ENCODE measurements around the gene AGAP3. TPM values are rescaled to one million over a fixed set of nuclear protein-coding genes. Genes with fewer than 3 reads are reported as not detected.

The AGAP3 gene
- total RNA-seq, 1 donor from 2014 or later = 206 TPM

DNA sequence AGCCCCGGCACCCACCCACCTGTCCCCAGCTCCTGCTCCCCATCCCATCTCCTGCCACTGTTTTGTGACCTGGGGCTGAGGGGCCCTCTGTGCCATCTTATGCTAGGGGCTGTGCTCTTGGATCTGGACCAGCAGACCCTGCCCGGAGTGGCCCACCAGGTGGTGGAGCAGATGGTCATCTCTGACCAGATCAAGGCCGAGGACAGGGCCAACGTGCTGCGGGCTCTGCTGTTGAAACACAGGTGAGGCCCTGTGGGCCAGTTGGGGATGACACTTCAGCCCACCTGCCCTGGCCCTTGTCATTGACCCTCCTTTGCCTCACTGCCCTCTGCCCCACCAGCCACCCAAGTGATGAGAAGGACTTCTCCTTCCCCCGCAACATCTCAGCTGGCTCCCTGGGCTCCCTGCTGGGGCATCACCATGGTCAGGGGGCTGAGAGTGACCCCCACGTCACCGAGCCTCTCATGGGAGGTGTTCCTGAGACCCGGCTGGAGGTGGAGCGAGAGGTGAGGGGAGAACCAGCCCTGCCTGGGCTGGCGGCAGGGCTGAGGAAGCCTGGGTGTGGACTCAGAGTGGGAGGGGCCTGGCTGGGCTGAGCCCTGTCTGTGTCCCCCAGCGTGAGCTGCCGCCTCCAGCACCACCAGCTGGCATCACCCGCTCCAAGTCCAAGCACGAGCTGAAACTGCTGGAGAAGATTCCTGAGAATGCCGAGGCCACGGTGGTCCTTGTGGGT, 16.3 kb upstream of the AGAP3 start:
- no peak for DNase-seq (ENCODE audit: low spot score)
- H3K4me3 Mint-ChIP-seq (ENCODE audit: unreplicated experiment) = no peak overlapping the region
- H3K27ac Mint-ChIP-seq (ENCODE audit: unreplicated experiment) = no peak overlapping the region
- no peaks in the 10 kb centered on the region for H3K4me1 Mint-ChIP-seq (ENCODE audit: unreplicated experiment)
- H3K27me3 Mint-ChIP-seq (ENCODE audit: unreplicated experiment) = peaks cover 4% of the 10 kb centered on the region
- TF ChIP-seq, protein P1, sequence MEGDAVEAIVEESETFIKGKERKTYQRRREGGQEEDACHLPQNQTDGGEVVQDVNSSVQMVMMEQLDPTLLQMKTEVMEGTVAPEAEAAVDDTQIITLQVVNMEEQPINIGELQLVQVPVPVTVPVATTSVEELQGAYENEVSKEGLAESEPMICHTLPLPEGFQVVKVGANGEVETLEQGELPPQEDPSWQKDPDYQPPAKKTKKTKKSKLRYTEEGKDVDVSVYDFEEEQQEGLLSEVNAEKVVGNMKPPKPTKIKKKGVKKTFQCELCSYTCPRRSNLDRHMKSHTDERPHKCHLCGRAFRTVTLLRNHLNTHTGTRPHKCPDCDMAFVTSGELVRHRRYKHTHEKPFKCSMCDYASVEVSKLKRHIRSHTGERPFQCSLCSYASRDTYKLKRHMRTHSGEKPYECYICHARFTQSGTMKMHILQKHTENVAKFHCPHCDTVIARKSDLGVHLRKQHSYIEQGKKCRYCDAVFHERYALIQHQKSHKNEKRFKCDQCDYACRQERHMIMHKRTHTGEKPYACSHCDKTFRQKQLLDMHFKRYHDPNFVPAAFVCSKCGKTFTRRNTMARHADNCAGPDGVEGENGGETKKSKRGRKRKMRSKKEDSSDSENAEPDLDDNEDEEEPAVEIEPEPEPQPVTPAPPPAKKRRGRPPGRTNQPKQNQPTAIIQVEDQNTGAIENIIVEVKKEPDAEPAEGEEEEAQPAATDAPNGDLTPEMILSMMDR (IDR thresholded peaks at IDR 0.05; ENCODE audit: unreplicated experiment) = no peak
- H3K9me3 Mint-ChIP-seq (ENCODE audit: unreplicated experiment) = no peaks in the 10 kb centered on the region
- H3K36me3 Mint-ChIP-seq (ENCODE audit: low read depth, unreplicated experiment) = peaks cover 23% of the 10 kb centered on the region

DNA sequence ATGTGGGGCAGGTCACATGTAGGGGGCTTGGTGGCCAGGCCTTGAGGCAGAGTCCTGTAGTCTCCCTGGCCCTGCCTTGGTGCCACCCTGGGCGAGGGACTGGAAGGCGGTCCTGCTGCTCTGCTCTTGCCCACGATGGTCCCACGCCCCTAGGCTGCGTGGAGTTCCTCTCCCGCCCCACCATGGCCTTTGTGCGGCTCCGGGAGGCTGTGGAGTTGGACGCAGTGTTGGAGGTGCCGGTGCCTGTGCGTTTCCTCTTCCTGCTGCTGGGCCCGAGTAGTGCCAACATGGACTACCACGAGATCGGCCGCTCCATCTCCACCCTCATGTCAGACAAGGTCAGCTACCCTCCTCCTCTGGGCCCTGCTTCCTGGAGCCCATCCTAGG, 15.7 kb upstream of the AGAP3 start:
- Mint-ChIP-seq H3K27ac (ENCODE audit: unreplicated experiment) (no peak overlapping the region), H3K9me3 (ENCODE audit: unreplicated experiment) (no peaks in the 10 kb centered on the region), H3K4me3 (ENCODE audit: unreplicated experiment) (no peak overlapping the region), H3K27me3 (ENCODE audit: unreplicated experiment) (peaks cover 7% of the 10 kb centered on the region), H3K4me1 (ENCODE audit: unreplicated experiment) (no peaks in the 10 kb centered on the region), H3K36me3 (ENCODE audit: low read depth, unreplicated experiment) (peaks cover 21% of the 10 kb centered on the region)
- TF ChIP-seq, protein P1 (IDR thresholded peaks at IDR 0.05; ENCODE audit: unreplicated experiment) = no peak
- DNase-seq (ENCODE audit: low spot score) = no peak

DNA sequence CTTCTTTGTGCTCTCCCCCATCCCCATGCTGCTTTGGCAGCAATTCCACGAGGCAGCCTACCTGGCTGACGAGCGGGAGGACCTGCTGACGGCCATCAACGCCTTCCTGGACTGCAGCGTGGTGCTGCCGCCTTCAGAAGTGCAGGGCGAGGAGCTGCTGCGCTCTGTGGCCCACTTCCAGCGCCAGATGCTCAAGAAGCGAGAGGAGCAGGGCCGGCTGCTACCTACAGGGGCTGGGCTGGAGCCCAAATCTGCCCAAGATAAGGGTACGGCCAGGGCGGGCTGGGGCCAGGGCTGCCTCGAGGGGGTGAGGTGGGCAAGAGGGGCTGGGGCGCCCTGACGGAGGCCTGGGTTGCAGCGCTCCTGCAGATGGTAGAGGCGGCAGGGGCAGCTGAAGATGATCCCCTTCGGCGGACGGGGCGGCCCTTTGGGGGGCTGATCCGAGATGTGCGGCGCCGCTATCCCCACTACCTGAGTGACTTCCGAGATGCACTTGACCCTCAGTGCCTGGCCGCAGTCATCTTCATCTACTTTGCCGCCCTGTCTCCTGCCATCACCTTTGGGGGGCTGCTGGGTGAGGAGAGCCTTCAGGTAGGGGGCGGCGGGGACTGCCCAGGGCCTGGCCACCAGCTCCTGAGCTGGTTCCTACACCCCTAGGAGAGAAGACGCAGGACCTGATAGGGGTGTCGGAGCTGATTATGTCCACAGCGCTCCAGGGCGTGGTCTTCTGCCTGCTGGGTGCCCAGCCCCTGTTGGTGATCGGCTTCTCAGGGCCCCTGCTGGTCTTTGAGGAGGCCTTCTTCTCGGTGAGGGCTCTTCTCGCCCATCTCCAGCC, 15.0 kb upstream of the AGAP3 start:
- TF ChIP-seq, protein P1 (IDR thresholded peaks at IDR 0.05; ENCODE audit: unreplicated experiment) = no peak
- no peaks in the 10 kb centered on the region for H3K4me1 Mint-ChIP-seq (ENCODE audit: unreplicated experiment)
- H3K36me3 Mint-ChIP-seq (ENCODE audit: low read depth, unreplicated experiment) = peaks cover 27% of the 10 kb centered on the region
- H3K27ac Mint-ChIP-seq (ENCODE audit: unreplicated experiment) = no peak overlapping the region
- peaks cover 8% of the 10 kb centered on the region for H3K27me3 Mint-ChIP-seq (ENCODE audit: unreplicated experiment)
- H3K4me3 Mint-ChIP-seq (ENCODE audit: unreplicated experiment) = no peak overlapping the region
- no peaks in the 10 kb centered on the region for H3K9me3 Mint-ChIP-seq (ENCODE audit: unreplicated experiment)
- no peak for DNase-seq (ENCODE audit: low spot score)

DNA sequence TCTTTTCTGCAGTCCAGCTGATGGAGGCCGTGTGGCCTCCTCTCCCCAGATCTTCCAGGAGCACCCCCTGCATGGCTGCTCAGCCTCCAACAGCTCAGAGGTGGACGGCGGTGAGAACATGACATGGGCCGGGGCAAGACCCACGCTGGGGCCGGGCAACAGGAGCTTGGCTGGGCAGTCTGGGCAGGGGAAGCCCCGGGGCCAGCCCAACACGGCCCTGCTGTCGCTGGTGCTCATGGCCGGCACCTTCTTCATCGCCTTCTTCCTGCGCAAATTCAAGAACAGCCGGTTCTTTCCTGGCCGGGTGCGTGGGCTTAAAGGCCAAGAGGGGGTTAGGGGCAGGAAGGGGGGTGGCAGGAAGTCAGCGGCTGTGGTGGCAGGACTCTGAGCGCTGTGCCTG, 12.3 kb upstream of the AGAP3 start:
- TF ChIP-seq, protein P1 (IDR thresholded peaks at IDR 0.05; ENCODE audit: unreplicated experiment) = no peak
- Mint-ChIP-seq H3K27me3 (ENCODE audit: unreplicated experiment) (peaks cover 13% of the 10 kb centered on the region), H3K36me3 (ENCODE audit: low read depth, unreplicated experiment) (peaks cover 23% of the 10 kb centered on the region), H3K27ac (ENCODE audit: unreplicated experiment) (no peak overlapping the region), H3K9me3 (ENCODE audit: unreplicated experiment) (no peaks in the 10 kb centered on the region), H3K4me1 (ENCODE audit: unreplicated experiment) (peaks cover 5% of the 10 kb centered on the region), H3K4me3 (ENCODE audit: unreplicated experiment) (no peak overlapping the region)
- DNase-seq (ENCODE audit: low spot score) = no peak
